IgD-negative memory B cell (primary cell): ENCODE results near the gene FBXL20. TPM values are rescaled to one million over a fixed set of nuclear protein-coding genes. Genes with fewer than 3 reads are reported as not detected.
A peak's percentile ranks its signal among the peaks of the same experiment; 100 is the strongest.

Experiments
- H3K27ac Mint-ChIP-seq, 3 donors: one replicate each; pipeline ENCODE4 v1.8.0; 2020 to 2022; ENCODE audit warnings: mild to moderate bottlenecking in 3 of 3, mixed read lengths in 3 of 3, moderate library complexity in 1 of 3
- H3K27me3 Mint-ChIP-seq: one replicate; pipeline ENCODE4 v1.8.0; 2021; ENCODE audit warnings: mixed read lengths
- H3K36me3 Mint-ChIP-seq: one replicate; pipeline ENCODE4 v1.8.0; 2020; ENCODE audit warnings: mild to moderate bottlenecking, mixed read lengths
- H3K4me1 Mint-ChIP-seq, 3 donors: one replicate each; pipeline ENCODE4 v1.8.0; 2020 to 2022; ENCODE audit warnings: mixed read lengths in 3 of 3, mild to moderate bottlenecking in 1 of 3
- H3K4me3 Mint-ChIP-seq, 4 donors: one replicate each; pipeline ENCODE4 v1.8.0; 2020 to 2022; ENCODE audit warnings: mild to moderate bottlenecking in 4 of 4, mixed read lengths in 4 of 4, moderate library complexity in 3 of 4
- H3K9me3 Mint-ChIP-seq, 3 donors: one replicate each; pipeline ENCODE4 v1.8.0; 2020 to 2021; ENCODE audit warnings: mixed read lengths in 3 of 3, mild to moderate bottlenecking in 1 of 3
- polyA plus RNA-seq: library from polyadenylated mRNA; unstranded; fragments of 300-500 nt; fragmentation: Illumina TruSeq; gene quantifications from one replicate; pipeline ENCODE4 v1.2.3, GENCODE V29; 2021

Gene FBXL20
- polyA plus RNA-seq, 1 donor from 2014 or later = 5.0 TPM

- H3K27ac Mint-ChIP-seq = peak overlapping the region; percentile 4 to 90 (median 10)
- H3K9me3 Mint-ChIP-seq = no peaks in the 10 kb centered on the region
- H3K4me3 Mint-ChIP-seq = peak overlapping the region; percentile 34 to 90 (median 72)
- peaks cover 14% of the 10 kb centered on the region for H3K27me3 Mint-ChIP-seq
- peaks cover 15 to 23% (median 20%) of the 10 kb centered on the region in 3 donors for H3K4me1 Mint-ChIP-seq
- no peaks in the 10 kb centered on the region for H3K36me3 Mint-ChIP-seq
These were observed 192.5 kb downstream of the FBXL20 start for GRCh38 chr17:39208893-39209292.

- H3K27ac Mint-ChIP-seq = peak overlapping the region in 1 of 3 donors; percentile 90
- no peaks in the 10 kb centered on the region for H3K9me3 Mint-ChIP-seq
- peaks cover 14% of the 10 kb centered on the region for H3K27me3 Mint-ChIP-seq
- peaks cover 17 to 23% (median 20%) of the 10 kb centered on the region in 3 donors for H3K4me1 Mint-ChIP-seq
- no peaks in the 10 kb centered on the region for H3K36me3 Mint-ChIP-seq
- H3K4me3 Mint-ChIP-seq = peak overlapping the region in 2 of 4 donors; percentile 72 to 82
These were observed 193.3 kb downstream of the FBXL20 start for GRCh38 chr17:39208136-39208535.

DNA sequence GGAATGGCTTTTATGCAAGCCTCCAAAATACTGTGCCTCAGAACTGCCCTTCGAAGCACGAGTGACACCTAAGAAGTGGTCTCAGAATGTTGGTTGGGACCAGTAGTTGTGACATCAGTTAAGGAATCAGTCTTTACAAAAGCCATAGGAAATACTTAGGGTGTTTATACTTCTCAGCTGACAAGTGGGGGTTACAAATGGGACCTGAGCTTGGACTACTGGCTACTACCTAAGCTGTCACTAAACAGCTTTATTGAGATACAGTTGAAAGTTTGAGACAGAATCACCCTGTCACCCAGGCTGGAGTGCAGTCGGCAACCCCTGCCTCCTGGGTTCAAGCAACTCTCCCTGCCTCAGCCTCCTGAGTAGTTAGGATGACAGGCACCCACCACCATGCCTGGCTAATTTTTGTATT, 196.3 kb downstream of the FBXL20 start:
- H3K27me3 Mint-ChIP-seq = peaks cover 8% of the 10 kb centered on the region
- H3K9me3 Mint-ChIP-seq = no peaks in the 10 kb centered on the region
- peak overlapping the region in 1 of 3 donors; percentile 77 for H3K27ac Mint-ChIP-seq
- H3K4me3 Mint-ChIP-seq = peak overlapping the region in 1 of 4 donors; percentile 95
- peaks cover 4% of the 10 kb centered on the region for H3K36me3 Mint-ChIP-seq
- H3K4me1 Mint-ChIP-seq = peaks cover 27 to 36% (median 34%) of the 10 kb centered on the region in 3 donors

- H3K4me3 Mint-ChIP-seq = peak overlapping the region in 1 of 4 donors; percentile 95
- H3K36me3 Mint-ChIP-seq = peaks cover 4% of the 10 kb centered on the region
- peak overlapping the region in 2 of 3 donors; percentile 74 to 77 for H3K27ac Mint-ChIP-seq
- H3K27me3 Mint-ChIP-seq = peaks cover 4% of the 10 kb centered on the region
- peaks cover 30 to 40% (median 38%) of the 10 kb centered on the region in 3 donors for H3K4me1 Mint-ChIP-seq
- H3K9me3 Mint-ChIP-seq = no peaks in the 10 kb centered on the region
These were observed 197.2 kb downstream of the FBXL20 start for GRCh38 chr17:39204245-39204644.

Other genes starting within 250 kb of the FBXL20 start
- gene PLXDC1, start 250.0 kb downstream of the FBXL20 start, polyA plus RNA-seq = not detected
- not detected for gene ARL5C, start 235.5 kb downstream of the FBXL20 start, polyA plus RNA-seq
- gene CACNB1, start 204.0 kb downstream of the FBXL20 start, polyA plus RNA-seq = 0.45 TPM
- gene RPL19, start 201.3 kb downstream of the FBXL20 start, polyA plus RNA-seq = 3,435 TPM
- not detected for gene STAC2, start 175.7 kb downstream of the FBXL20 start, polyA plus RNA-seq
- gene MED1, start 49.6 kb upstream of the FBXL20 start, polyA plus RNA-seq = 20.8 TPM
- 6.1 TPM for gene CDK12, start 59.9 kb upstream of the FBXL20 start, polyA plus RNA-seq
- gene NEUROD2, start 206.3 kb upstream of the FBXL20 start, polyA plus RNA-seq = not detected
- not detected for gene PPP1R1B, start 225.3 kb upstream of the FBXL20 start, polyA plus RNA-seq
- 35.7 TPM for gene STARD3, start 235.5 kb upstream of the FBXL20 start, polyA plus RNA-seq